Activated T-cell treated with anti-CD3 and anti-CD28 coated beads for 48 hours (primary cell): ENCODE measurements around the gene ADSS1.

ENCODE experiments used
- DNase-seq: peaks from one replicate; pipeline ENCODE4 v3.0.0-alpha.2; 2020; ENCODE audit warnings: low read depth

The ADSS1 gene

DNA sequence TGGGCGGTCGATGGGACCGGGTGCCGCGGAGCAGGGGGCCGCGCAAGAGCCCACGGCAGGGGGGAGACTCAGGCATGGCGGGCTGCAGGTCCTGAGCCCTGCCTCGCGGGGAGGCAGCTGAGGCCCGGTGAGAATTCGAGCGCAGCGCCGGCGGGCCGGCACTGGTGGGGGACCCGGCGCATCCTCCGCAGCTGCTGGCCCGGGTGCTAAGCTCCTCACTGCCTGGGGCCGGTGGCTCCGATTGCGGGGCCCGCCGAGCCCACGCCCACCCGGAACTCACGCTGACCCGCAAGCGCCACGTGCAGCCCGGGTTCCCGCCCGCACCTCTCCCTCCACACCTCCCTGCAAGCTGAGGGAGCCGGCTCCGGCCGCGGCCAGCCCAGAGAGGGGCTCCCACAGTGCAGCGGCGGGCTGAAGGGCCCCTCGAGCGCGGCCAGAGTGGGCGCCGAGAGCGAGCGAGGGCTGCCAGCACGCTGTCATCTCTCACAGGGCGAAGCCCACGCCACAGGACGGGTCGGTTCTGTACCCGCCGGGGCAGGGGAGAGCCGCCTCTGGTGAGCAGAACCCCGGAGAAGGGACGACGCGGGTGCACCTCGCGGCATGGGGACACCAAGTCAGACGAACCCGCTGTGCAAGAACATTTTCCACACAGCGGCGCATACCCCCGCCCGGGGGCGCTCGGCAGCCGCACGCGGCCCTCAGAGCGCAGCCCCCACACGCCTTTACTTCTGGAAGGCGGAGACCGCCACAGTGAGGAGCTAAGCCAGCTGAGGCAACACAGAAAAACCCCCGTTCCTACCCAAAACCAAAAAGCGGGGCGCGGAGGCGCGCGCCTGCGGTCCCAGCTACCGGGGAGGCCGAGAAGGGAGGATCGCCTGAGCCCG is 27.8 kb downstream of the ADSS1 start:
- DNase-seq: no peak

DNA sequence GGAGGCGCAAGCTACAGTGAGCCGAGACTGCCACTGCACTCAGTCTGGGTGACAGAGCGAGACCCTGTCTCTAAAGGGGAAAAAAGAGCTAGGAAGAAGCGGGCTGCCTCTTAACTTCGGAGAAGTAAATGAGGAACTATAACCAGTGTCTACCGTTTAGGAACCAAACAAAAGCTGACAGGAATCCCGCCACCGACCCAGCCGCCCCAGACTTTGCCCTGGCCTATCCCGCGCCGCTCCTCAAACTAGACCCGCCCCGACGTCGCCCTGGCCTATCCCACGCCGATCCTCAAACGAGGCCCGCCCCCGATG is 28.4 kb downstream of the ADSS1 start:
- DNase-seq: no peak

GRCh38 chr14:104752735-104753527 is 28.9 kb downstream of the ADSS1 start, which contains the start of gene SIVA1:
Gene SIVA1 (plus strand): TSS chr14:104753147. CDS start chr14:104753202, 55 bp downstream.
- peak; percentile 100 for DNase-seq

GRCh38 chr14:104753528-104754212 is 29.6 kb downstream of the ADSS1 start:
- no peak for DNase-seq

DNA sequence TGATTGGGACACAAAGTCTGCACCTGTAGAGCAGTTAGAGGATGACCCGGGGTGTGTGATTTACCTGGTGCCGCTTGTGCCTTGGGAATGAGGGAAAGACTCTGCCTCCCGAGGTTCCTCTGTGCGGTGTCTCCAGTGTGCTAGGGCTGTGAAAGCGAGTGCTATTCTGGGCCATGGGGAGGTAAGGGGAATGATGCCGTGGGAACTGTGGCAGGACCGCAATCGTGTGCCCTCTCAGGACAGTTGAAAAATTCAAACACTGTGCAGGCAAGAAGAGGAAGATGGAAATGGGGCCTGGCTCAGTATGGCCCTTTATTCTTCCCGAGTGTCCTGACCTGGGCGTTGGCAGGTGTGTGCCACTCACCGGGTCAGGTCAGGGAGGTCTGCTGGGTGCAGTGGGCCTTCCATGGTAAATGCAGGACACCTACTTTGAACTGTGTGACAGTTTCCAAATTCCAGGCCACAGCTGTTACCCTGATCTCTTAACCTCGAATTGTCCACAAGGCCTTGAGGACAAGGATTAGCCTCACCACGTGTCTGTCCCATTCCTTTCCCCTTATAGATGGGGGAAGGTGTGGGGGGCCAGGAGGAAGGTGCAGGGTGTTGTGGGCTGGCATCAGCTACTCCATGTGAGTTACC is 30.3 kb downstream of the ADSS1 start:
- DNase-seq: no peak

- no peak for DNase-seq
Observed at GRCh38 chr14:104755621-104756020, 31.6 kb downstream of the ADSS1 start.

GRCh38 chr14:104756477-104757237 is 32.6 kb downstream of the ADSS1 start:
- DNase-seq: no peak

DNA sequence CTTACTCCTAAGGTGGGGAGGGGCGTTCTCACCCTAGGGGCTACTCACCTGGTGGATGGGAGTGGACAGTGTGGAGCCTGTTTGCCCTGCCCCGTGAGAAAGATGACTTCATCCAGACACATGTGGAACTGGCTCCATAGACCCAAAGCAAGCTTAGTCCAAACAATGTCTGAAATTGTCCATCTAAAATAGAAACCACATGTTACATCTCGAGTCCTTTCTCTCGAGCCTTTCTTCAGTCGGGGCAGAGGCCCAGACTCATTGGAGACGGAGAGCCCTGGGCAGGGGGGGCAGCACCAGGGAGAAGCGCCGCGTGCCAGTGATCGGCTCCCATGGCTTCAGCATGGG is 33.2 kb downstream of the ADSS1 start:
- no peak for DNase-seq

- no peak for DNase-seq
Observed at GRCh38 chr14:104757681-104758392, 33.8 kb downstream of the ADSS1 start.

- no peak for DNase-seq
Observed at GRCh38 chr14:104758981-104759969, 35.2 kb downstream of the ADSS1 start.

GRCh38 chr14:104765517-104765916 is 41.5 kb downstream of the ADSS1 start:
- DNase-seq: no peak

DNA sequence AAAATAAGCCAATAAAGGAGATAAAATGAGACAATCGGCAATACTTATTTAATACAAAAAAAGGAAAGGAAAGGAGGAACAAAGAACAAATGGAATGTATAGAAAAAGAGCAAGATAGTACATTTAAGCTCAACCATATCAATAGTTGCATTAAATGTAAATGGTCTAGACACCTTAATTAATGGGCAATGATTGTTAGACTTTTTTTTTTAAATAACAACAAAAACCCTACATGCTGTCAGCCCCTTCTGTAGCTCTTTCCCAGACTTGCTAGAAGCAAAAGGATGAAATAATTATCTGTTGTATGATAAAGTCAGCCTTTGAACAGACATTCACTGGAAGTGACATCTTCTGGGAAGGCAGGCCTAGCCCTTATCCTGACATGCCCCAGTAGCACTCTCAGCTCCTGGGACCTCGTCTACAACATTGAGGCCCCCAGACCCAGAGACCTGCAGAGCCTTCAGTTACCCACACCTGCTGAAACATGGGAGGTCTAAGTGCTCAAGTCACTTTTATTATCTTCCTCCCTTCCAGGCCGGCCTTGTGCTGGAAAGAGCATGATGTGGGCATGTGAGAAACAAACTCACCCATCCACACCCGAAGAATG is 42.3 kb downstream of the ADSS1 start:
- no peak for DNase-seq

- no peak for DNase-seq
Observed at GRCh38 chr14:104766863-104767633, 43.0 kb downstream of the ADSS1 start.

DNA sequence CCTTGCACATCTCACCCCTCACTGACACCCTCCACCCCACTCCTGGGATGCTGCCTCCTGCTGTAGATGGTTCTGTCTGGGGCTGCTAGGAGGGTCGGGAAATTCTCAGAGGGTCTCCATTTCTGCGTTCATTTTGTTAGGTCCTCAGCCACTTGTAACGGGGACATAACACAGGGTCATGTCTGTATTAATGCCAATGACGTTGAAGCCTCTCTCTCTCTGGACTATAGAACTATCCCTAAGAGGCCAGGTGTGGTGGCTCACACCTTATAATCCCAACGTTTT is 43.5 kb downstream of the ADSS1 start:
- no peak for DNase-seq

DNA sequence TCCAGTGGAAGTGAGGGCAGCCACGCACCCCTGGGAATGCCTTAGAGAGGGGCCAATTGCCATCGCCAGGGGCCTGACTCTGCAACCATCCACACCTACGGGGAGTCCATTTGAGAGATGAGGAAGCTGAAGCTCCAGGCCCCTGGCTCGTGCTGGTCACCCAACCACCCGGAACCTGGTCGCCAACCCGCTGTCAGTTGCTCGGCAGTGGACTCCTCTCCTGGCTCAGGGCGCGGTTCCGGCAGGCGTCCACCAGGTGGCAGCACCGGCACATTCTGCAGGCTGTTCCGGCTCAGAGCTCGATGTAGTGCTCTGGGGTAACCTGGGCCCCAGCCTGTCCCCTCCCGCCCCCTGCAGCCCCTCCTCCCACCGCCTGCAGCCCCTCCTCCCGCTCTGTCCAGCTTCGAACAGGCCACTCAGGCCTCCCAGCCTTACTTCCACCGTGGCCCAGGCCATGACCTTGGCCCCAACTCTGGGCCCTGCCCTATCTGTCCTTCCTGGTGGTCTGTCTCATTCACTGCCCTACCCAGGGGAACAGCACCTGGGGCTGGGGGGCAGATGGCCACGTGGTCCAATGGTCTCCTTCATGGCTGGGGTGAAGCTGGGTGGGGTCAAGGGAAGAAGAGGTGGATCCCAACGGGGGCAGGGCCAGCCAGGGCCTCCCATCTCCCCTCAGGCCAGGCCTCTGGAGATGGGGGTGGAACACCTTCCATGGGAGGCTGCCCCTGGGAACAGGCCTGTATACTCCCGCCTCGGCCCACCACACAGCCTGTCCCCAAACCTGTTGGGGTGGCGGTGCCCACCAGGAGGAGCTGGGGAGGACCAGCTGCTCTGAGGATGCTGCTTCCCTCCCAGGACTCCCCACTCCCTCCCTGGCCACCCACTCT is 44.7 kb downstream of the ADSS1 start:
- DNase-seq: peak; percentile 87

DNA sequence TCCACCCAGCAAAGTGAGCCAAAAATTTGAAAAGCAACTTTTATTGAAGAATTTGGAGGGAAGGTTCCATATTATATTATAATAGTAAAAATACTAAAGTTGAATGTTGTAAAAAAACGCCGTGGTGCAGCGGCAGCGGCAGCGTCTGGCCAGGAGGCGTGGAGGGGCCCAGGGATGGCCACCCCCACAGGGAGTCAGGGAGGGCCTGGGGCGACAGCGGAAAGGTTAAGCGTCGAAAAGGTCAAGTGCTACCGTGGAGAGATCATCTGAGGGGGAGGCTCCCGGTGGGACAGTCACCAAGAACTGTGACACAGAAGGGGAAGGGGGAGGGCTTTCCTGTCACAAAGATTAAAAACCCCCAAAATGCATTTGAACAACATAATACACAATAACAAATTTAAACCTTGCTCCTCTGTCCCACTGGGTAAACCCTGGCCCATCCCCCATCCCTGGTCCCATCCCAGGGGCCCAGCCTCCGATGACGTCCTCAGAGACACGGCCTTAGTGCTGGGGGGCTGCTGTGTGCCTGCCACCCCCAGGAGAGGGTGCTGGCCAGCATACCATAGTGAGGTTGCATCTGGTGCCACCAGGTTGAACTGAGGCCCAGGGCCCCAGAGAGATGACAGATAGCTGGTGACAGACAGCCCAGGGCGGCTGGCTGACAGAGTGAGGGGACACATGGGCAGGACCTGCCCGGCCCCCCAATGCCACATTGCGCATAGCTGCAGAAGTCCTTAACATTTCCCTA is 45.5 kb downstream of the ADSS1 start:
- DNase-seq: no peak

- no peak for DNase-seq
Observed at GRCh38 chr14:104770072-104770579, 46.1 kb downstream of the ADSS1 start.
